H9 (cell line): ENCODE results near the gene PPP1R14C. TPM values are rescaled to one million over a fixed set of nuclear protein-coding genes. Genes with fewer than 3 reads are reported as not detected.

Source experiments
- DNase-seq: peaks from one replicate; pipeline ENCODE4 v3.0.0-alpha.2; 2017
- H2AFZ ChIP-seq: one replicate; pipeline ENCODE4 v1.6.1; 2013; ENCODE audit warnings: mild to moderate bottlenecking, low read length, control low read depth, moderate library complexity
- H2AK5ac ChIP-seq: 2 replicates; pipeline ENCODE4 v1.6.1; 2013; ENCODE audit warnings: low read length, control low read depth, mixed read lengths; ENCODE audit not compliant: insufficient read length
- H2BK120ac ChIP-seq: one replicate; pipeline ENCODE4 v1.6.1; 2013; ENCODE audit warnings: low read depth, mild to moderate bottlenecking, low read length, control low read depth, inconsistent platforms; ENCODE audit not compliant: poor library complexity, severe bottlenecking
- H2BK12ac ChIP-seq: 2 replicates; pipeline ENCODE4 v1.6.1; 2013; ENCODE audit warnings: low read length, control low read depth, mixed read lengths, low read depth; ENCODE audit not compliant: insufficient read length
- H2BK15ac ChIP-seq: 2 replicates; pipeline ENCODE4 v1.6.1; 2013; ENCODE audit warnings: low read depth, low read length, control low read depth
- H2BK20ac ChIP-seq: one replicate; pipeline ENCODE4 v1.6.1; 2013; ENCODE audit warnings: low read depth, mild to moderate bottlenecking, low read length, control low read depth, inconsistent platforms; ENCODE audit not compliant: poor library complexity, severe bottlenecking
- H2BK5ac ChIP-seq: 2 replicates; pipeline ENCODE4 v1.6.1; 2013; ENCODE audit warnings: low read length, control low read depth, mixed read lengths; ENCODE audit not compliant: insufficient read length
- H3K14ac ChIP-seq: 2 replicates; pipeline ENCODE4 v1.6.1; 2013; ENCODE audit warnings: low read length, control low read depth; ENCODE audit not compliant: insufficient read depth
- H3K18ac ChIP-seq: 2 replicates; pipeline ENCODE4 v1.6.1; 2013; ENCODE audit warnings: low read depth, mild to moderate bottlenecking, mixed read lengths, low read length, control low read depth; ENCODE audit not compliant: insufficient read length
- H3K23ac ChIP-seq: 2 replicates; pipeline ENCODE4 v1.6.1; 2013; ENCODE audit warnings: low read length, control low read depth, mixed read lengths, low read depth; ENCODE audit not compliant: insufficient read length
- H3K23me2 ChIP-seq: 2 replicates; pipeline ENCODE4 v1.6.1; 2013; ENCODE audit warnings: low read depth, mild to moderate bottlenecking, mixed read lengths, low read length, control low read depth; ENCODE audit not compliant: insufficient read length, poor library complexity, severe bottlenecking
- H3K27ac ChIP-seq: 2 replicates; pipeline ENCODE4 v1.5.1; 2013; ENCODE audit warnings: low read length, control low read depth, mixed read lengths, low read depth; ENCODE audit not compliant: insufficient read length
- H3K27me3 ChIP-seq: 2 replicates; pipeline ENCODE4 v1.6.1; 2013; ENCODE audit warnings: low read length, control low read depth, inconsistent platforms; ENCODE audit not compliant: insufficient read depth
- H3K4ac ChIP-seq: 2 replicates; pipeline ENCODE4 v1.6.1; 2013; ENCODE audit warnings: low read depth, mild to moderate bottlenecking, control low read depth, inconsistent platforms, low read length, moderate library complexity
- H3K4me1 ChIP-seq: 2 replicates; pipeline ENCODE4 v1.6.1; 2013; ENCODE audit warnings: low read length, control low read depth, inconsistent platforms; ENCODE audit not compliant: insufficient read depth
- H3K4me2 ChIP-seq: 2 replicates; pipeline ENCODE4 v1.6.1; 2013; ENCODE audit warnings: low read length, control low read depth, mixed read lengths; ENCODE audit not compliant: insufficient read length, insufficient read depth
- H3K56ac ChIP-seq: 2 replicates; pipeline ENCODE4 v1.6.1; 2013; ENCODE audit warnings: low read depth, mild to moderate bottlenecking, mixed read lengths, low read length, control low read depth; ENCODE audit not compliant: insufficient read length
- H3K79me1 ChIP-seq: 2 replicates; pipeline ENCODE4 v1.6.1; 2013; ENCODE audit warnings: low read depth, mild to moderate bottlenecking, moderate library complexity, low read length, control low read depth, inconsistent platforms; ENCODE audit not compliant: insufficient read depth, poor library complexity, severe bottlenecking
- H3K79me2 ChIP-seq: 2 replicates; pipeline ENCODE4 v1.6.1; 2013; ENCODE audit warnings: low read length, control low read depth, inconsistent platforms; ENCODE audit not compliant: insufficient read depth
- H3K9ac ChIP-seq: 2 replicates; pipeline ENCODE4 v1.6.1; 2013; ENCODE audit warnings: low read length, control low read depth, mixed read lengths; ENCODE audit not compliant: insufficient read length; ENCODE audit errors: extremely low read depth
- H3K9me3 ChIP-seq: one replicate; pipeline ENCODE4 v1.6.1; 2013; ENCODE audit warnings: low read depth, low read length, inconsistent platforms; ENCODE audit not compliant: control insufficient read depth
- H3T11ph ChIP-seq: one replicate; pipeline ENCODE4 v1.6.1; 2013; ENCODE audit warnings: mild to moderate bottlenecking, low read length, control low read depth, inconsistent platforms
- H4K20me1 ChIP-seq: one replicate; pipeline ENCODE4 v1.6.1; 2013; ENCODE audit not compliant: control insufficient read depth, insufficient read length, insufficient read depth
- H4K5ac ChIP-seq: 2 replicates; pipeline ENCODE4 v1.6.1; 2013; ENCODE audit warnings: low read depth, mild to moderate bottlenecking, mixed read lengths, low read length, control low read depth; ENCODE audit not compliant: insufficient read length
- H4K8ac ChIP-seq: replicated peaks from 2 replicates; pipeline ENCODE4 v1.6.1; 2013; ENCODE audit warnings: low read length, control low read depth, mixed read lengths, low read depth; ENCODE audit not compliant: insufficient read length
- H4K91ac ChIP-seq: 2 replicates; pipeline ENCODE4 v1.6.1; 2013; ENCODE audit warnings: low read depth, mild to moderate bottlenecking, moderate library complexity, mixed read lengths, low read length, control low read depth; ENCODE audit not compliant: insufficient read length
- H3K27ac Mint-ChIP-seq, 3 experiments: 2 replicates in 2 of 3; 3 replicates in 1 of 3; pipeline ENCODE4 v1.8.0; 2020 to 2021; ENCODE audit warnings: mixed read lengths in 3 of 3, mild to moderate bottlenecking in 1 of 3, moderate library complexity in 1 of 3
- H3K27me3 Mint-ChIP-seq: 2 replicates; pipeline ENCODE4 v1.8.0; 2021; ENCODE audit warnings: low read depth, mild to moderate bottlenecking, moderate library complexity, mixed read lengths
- H3K36me3 Mint-ChIP-seq, 3 experiments: 2 replicates in 2 of 3; 3 replicates in 1 of 3; pipeline ENCODE4 v1.8.0; 2020 to 2021; ENCODE audit warnings: low read depth in 3 of 3, mixed read lengths in 3 of 3; ENCODE audit not compliant: insufficient read depth in 1 of 3
- H3K4me1 Mint-ChIP-seq, 2 experiments: 2 replicates each; pipeline ENCODE4 v1.8.0; 2020; ENCODE audit warnings: mixed read lengths in 2 of 2
- H3K4me3 Mint-ChIP-seq, 2 experiments: 2 replicates in 1 of 2; 3 replicates in 1 of 2; pipeline ENCODE4 v1.8.0; 2020 to 2021; ENCODE audit warnings: mild to moderate bottlenecking in 2 of 2, mixed read lengths in 2 of 2, moderate library complexity in 1 of 2
- H3K9me3 Mint-ChIP-seq, 2 experiments: 2 replicates in 1 of 2; 3 replicates in 1 of 2; pipeline ENCODE4 v1.8.0; 2020; ENCODE audit warnings: mild to moderate bottlenecking in 2 of 2, mixed read lengths in 2 of 2, moderate library complexity in 1 of 2
- CTCF ChIP-seq: fragments of 200-600 bp; sonication (generic); conservative IDR thresholded peaks from 3 replicates; pipeline ENCODE4 v1.8.0; 2021; ENCODE audit warnings: antibody characterized with exemption, mild to moderate bottlenecking
- WGBS: extraction: QIAGEN DNeasy Blood & Tissue Kit; methylation state at CpG from one replicate; pipeline ENCODE4 v1.1.7; 2013; ENCODE audit warnings: missing lambda C conversion rate, low lambda C conversion rate, mixed read lengths; ENCODE audit not compliant: insufficient read length; ENCODE audit errors: extremely low coverage; 5-methylcytosine and 5-hydroxymethylcytosine counted together
- total RNA-seq: library from RNA; stranded (reverse); gene quantifications from 2 replicates; pipeline ENCODE4 v1.2.1, GENCODE V29; 2021

Gene PPP1R14C
- total RNA-seq, 1 experiment from 2014 or later: 0.37 TPM

DNA sequence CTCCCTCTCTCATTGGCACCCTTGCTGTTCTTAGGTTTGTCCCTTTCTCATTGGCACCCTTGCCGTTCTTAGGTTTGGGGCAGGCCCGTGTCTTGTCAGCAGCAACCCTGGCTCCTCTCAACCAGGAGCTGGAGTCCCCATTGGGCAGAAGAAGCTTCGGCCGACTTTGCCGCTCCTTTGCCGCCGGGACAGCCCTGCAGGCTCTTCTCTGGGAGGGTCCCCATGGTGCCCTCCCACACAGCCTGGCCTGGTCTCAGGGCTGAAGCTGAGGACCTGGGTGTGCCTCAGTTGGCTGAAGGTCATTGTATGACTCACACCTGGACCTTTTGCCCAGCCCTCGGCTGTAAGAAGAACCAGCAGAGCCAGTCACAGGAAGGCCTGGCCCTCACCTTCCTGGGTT, 59.6 kb downstream of the PPP1R14C start:
- Histone ChIP-seq H4K91ac (no peak overlapping the region), H3K4me1 (no peaks in the 10 kb centered on the region), H3K18ac (no peak overlapping the region), H3K4ac (no peak overlapping the region), H3K56ac (no peak overlapping the region), H3K27me3 (no peaks in the 10 kb centered on the region), H3K23ac (no peak overlapping the region), H3K9me3 (no peaks in the 10 kb centered on the region), H3K79me1 (no peaks in the 10 kb centered on the region), H3K4me2 (no peak overlapping the region), H2BK120ac (no peak overlapping the region), H3K27ac (no peak overlapping the region), H3T11ph (no peak overlapping the region), H2BK15ac (no peak overlapping the region), H3K79me2 (no peaks in the 10 kb centered on the region), H2AK5ac (no peak overlapping the region), H4K5ac (no peak overlapping the region), H2BK12ac (no peak overlapping the region), H4K20me1 (no peaks in the 10 kb centered on the region), H4K8ac (no peak overlapping the region), H2BK5ac (no peak overlapping the region), H3K14ac (no peak overlapping the region), H2AFZ (no peak overlapping the region), H3K23me2 (no peaks in the 10 kb centered on the region), H3K9ac (no peak overlapping the region), H2BK20ac (no peak overlapping the region)
- DNase-seq: no peak
- WGBS: no CpG with 5 or more reads among the region's 8 CpGs
- no peak for TF ChIP-seq CTCF
- Mint-ChIP-seq H3K36me3 (no peaks in the 10 kb centered on the region), H3K4me3 (no peak overlapping the region), H3K9me3 (peaks cover 0 to 2% of the 10 kb centered on the region in 2 experiments; a peak in 2 of 5 replicates), H3K4me1 (peaks cover 6 to 8% of the 10 kb centered on the region in 2 experiments; a peak in 3 of 4 replicates), H3K27me3 (peaks cover 9% of the 10 kb centered on the region), H3K27ac (no peak overlapping the region)
